Common myeloid progenitor, CD34-positive (primary cell): Measurements from ENCODE around the gene RAD23B.

Source experiments
- CTCF ChIA-PET: fragments of 350-600 bp; sonication (Branson Sonifier 250); formaldehyde crosslinking; loops from one replicate; lab custom pipeline; 2021; ENCODE audit warnings: antibody characterized with exemption; lab: Charles Lee
- POLR2A ChIA-PET: fragments of 350-600 bp; sonication (Branson Sonifier 250); formaldehyde crosslinking; loops from one replicate; lab custom pipeline; 2021; ENCODE audit warnings: antibody characterized with exemption; lab: Charles Lee
- DNase-seq, 3 donors: peaks; one replicate each; pipeline versions ENCODE4 v3.0.0 to v3.0.0-alpha.2; 2013
- H3K27ac ChIP-seq, 2 experiments: 1 replicate in 1 of 2; 2 replicates in 1 of 2; pipeline ENCODE4 v1.7.0; 2013; ENCODE audit warnings: inconsistent platforms in 2 of 2, low read length in 2 of 2, mild to moderate bottlenecking in 2 of 2, low read depth in 1 of 2, moderate library complexity in 1 of 2; ENCODE audit not compliant: severe bottlenecking in 2 of 2, insufficient read depth in 1 of 2, poor library complexity in 1 of 2
- H3K27me3 ChIP-seq, 5 experiments: replicated peaks in 2 of 5; 1 replicate in 3 of 5; 2 replicates in 2 of 5; pipeline versions ENCODE4 v1.6.1 to v1.7.0; 2013; ENCODE audit warnings: low read length in 4 of 5, mild to moderate bottlenecking in 2 of 5, moderate library complexity in 2 of 5, inconsistent platforms in 1 of 5; ENCODE audit not compliant: insufficient read depth in 5 of 5, control insufficient read depth in 4 of 5
- H3K36me3 ChIP-seq, 4 experiments: 1 replicate in 2 of 4; 2 replicates in 2 of 4; pipeline versions ENCODE4 v1.6.1 to v1.7.0; 2013; ENCODE audit warnings: low read length in 3 of 4, control low read depth in 1 of 4, mild to moderate bottlenecking in 1 of 4; ENCODE audit not compliant: control insufficient read depth in 4 of 4, insufficient read depth in 4 of 4
- H3K4me1 ChIP-seq, 4 experiments: 1 replicate in 3 of 4; 2 replicates in 1 of 4; pipeline versions ENCODE4 v1.6.1 to v1.7.1; 2013; ENCODE audit warnings: low read length in 3 of 4, mild to moderate bottlenecking in 3 of 4, control low read depth in 1 of 4, inconsistent platforms in 1 of 4, moderate library complexity in 1 of 4; ENCODE audit not compliant: control insufficient read depth in 4 of 4, insufficient read depth in 4 of 4; ENCODE audit errors: control extremely low read depth in 1 of 4
- H3K4me3 ChIP-seq, 7 experiments: 1 replicate in 4 of 7; 2 replicates in 3 of 7; pipeline versions ENCODE4 v1.5.1 to v1.7.0; 2013; ENCODE audit warnings: mild to moderate bottlenecking in 7 of 7, low read length in 6 of 7, moderate library complexity in 6 of 7, inconsistent platforms in 2 of 7, low read depth in 2 of 7, control low read depth in 1 of 7; ENCODE audit not compliant: insufficient read depth in 4 of 7, control insufficient read depth in 1 of 7; ENCODE audit errors: extremely low read depth in 1 of 7
- H3K9me3 ChIP-seq, 5 experiments: 1 replicate in 4 of 5; 2 replicates in 1 of 5; pipeline versions ENCODE4 v1.6.1 to v1.7.1; 2013; ENCODE audit warnings: low read length in 4 of 5, mild to moderate bottlenecking in 2 of 5, inconsistent platforms in 1 of 5, low read depth in 1 of 5, moderate library complexity in 1 of 5; ENCODE audit not compliant: control insufficient read depth in 4 of 5, insufficient read depth in 2 of 5; ENCODE audit errors: control extremely low read depth in 1 of 5
- WGBS: methylation state at CpG from one replicate; pipeline ENCODE4 v1.1.5; 2013; ENCODE audit not compliant: insufficient coverage; 5-methylcytosine and 5-hydroxymethylcytosine counted together

The RAD23B gene

GRCh38 chr9:107330420-107330819 is 47.3 kb downstream of the RAD23B start:
- CTCF ChIA-PET: no interaction called here
- POLR2A ChIA-PET: no interaction called here
- Histone ChIP-seq H3K27me3 (no peaks in the 10 kb centered on the region), H3K27ac (no peak overlapping the region), H3K9me3 (peaks cover 0 to 7% (median 0%) of the 10 kb centered on the region in 5 experiments), H3K4me1 (no peaks in the 10 kb centered on the region), H3K36me3 (peaks cover 21 to 70% (median 45%) of the 10 kb centered on the region in 4 experiments), H3K4me3 (no peak overlapping the region)
- no CpG with 5 or more reads among the region's 2 CpGs for WGBS
- DNase-seq: no peak

DNA sequence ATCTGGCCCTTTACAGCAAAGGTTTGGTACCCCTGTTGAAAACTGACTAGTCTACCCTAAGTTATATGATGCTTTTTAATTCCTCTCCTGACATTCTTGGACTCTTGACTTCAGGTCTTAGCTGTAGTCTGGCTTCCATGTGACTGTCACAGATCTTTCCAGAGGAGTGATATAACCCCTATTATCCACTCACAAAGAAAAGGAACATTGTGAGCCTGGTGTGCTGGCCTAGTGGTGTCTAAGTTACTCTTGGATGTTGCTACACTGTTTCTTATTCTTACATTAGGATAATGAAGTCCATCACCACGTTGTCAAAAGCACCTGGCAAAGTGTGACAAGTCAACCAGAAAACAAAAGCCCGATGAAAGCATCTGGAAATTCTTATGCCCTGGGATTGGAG is 49.8 kb downstream of the RAD23B start:
- ChIA-PET POLR2A (no interaction called here), CTCF (interaction anchor here (1.3 to 1.7 kb wide), 2 partner anchors 9 to 78 kb away, joined by 3 to 5 read pairs; no protein-coding TSS in a partner anchor)
- 100% methylated on average over 2 of the region's 2 CpGs for WGBS

DNA sequence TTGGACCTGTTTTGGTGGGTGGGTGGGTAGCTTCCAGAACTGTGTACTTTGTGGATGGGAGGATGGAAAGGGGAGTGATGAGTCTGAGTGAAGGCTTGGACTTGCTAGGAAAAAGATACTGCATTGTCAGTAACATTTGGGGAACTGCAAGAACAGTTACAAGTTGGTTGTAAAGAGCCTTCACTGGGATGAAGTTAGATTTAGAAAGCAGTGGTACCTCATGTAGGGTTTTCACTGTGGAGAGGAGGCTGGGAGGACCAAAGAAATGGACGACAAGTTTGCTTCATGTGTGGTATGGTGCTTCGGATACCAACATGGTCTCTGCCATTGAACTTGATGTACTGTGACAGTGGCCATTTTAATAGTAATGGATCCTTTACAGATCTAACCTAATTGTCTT is 50.3 kb downstream of the RAD23B start:
- H3K9me3 ChIP-seq: no peaks in the 10 kb centered on the region
- H3K36me3 ChIP-seq: peaks cover 14 to 65% (median 33%) of the 10 kb centered on the region in 4 experiments
- no peak overlapping the region for H3K4me3 ChIP-seq
- ChIA-PET POLR2A (no interaction called here), CTCF (interaction anchor here (1.3 to 2.0 kb wide), 5 partner anchors 9 to 94 kb away, joined by 3 to 9 read pairs (median 3); no protein-coding TSS in a partner anchor)
- H3K27me3 ChIP-seq: no peaks in the 10 kb centered on the region
- no peaks in the 10 kb centered on the region for H3K4me1 ChIP-seq
- H3K27ac ChIP-seq: no peak overlapping the region
- no peak for DNase-seq
- WGBS: no CpG with 5 or more reads among the region's 2 CpGs

More for the DNA sequence above, 49.8 kb downstream of the RAD23B start:
- Histone ChIP-seq H3K27me3 (no peaks in the 10 kb centered on the region), H3K4me1 (no peaks in the 10 kb centered on the region), H3K9me3 (no peaks in the 10 kb centered on the region), H3K4me3 (no peak overlapping the region), H3K27ac (no peak overlapping the region), H3K36me3 (peaks cover 14 to 69% (median 36%) of the 10 kb centered on the region in 4 experiments)
- no peak for DNase-seq

- Histone ChIP-seq H3K4me3 (no peak overlapping the region), H3K27me3 (no peaks in the 10 kb centered on the region), H3K4me1 (no peaks in the 10 kb centered on the region), H3K9me3 (no peaks in the 10 kb centered on the region), H3K36me3 (peaks cover 12 to 62% (median 32%) of the 10 kb centered on the region in 4 experiments), H3K27ac (no peak overlapping the region)
- POLR2A ChIA-PET: interaction anchor here (1.0 kb wide), 1 partner anchor 95 kb away, joined by 3 read pairs; no protein-coding TSS in a partner anchor
- CTCF ChIA-PET: interaction anchor here (1.4 to 2.0 kb wide), 6 partner anchors 8 to 95 kb away, joined by 3 to 9 read pairs (median 4); no protein-coding TSS in a partner anchor
- DNase-seq: no peak
- WGBS: 100% methylated on average over 3 of the region's 4 CpGs
Observed at GRCh38 chr9:107334103-107334776, 51.2 kb downstream of the RAD23B start.

GRCh38 chr9:107335331-107335730 is 52.3 kb downstream of the RAD23B start:
- H3K4me1 ChIP-seq: no peaks in the 10 kb centered on the region
- 100% methylated on average over 1 of the region's 3 CpGs for WGBS
- H3K36me3 ChIP-seq: peaks cover 12 to 53% (median 25%) of the 10 kb centered on the region in 4 experiments
- no peaks in the 10 kb centered on the region for H3K27me3 ChIP-seq
- H3K4me3 ChIP-seq: no peak overlapping the region
- no peak for DNase-seq
- POLR2A ChIA-PET: no interaction called here
- no peak overlapping the region for H3K27ac ChIP-seq
- CTCF ChIA-PET: interaction anchor here (1.4 to 2.0 kb wide), 4 partner anchors 9 to 96 kb away, joined by 3 to 9 read pairs (median 6); no protein-coding TSS in a partner anchor
- H3K9me3 ChIP-seq: no peaks in the 10 kb centered on the region

DNA sequence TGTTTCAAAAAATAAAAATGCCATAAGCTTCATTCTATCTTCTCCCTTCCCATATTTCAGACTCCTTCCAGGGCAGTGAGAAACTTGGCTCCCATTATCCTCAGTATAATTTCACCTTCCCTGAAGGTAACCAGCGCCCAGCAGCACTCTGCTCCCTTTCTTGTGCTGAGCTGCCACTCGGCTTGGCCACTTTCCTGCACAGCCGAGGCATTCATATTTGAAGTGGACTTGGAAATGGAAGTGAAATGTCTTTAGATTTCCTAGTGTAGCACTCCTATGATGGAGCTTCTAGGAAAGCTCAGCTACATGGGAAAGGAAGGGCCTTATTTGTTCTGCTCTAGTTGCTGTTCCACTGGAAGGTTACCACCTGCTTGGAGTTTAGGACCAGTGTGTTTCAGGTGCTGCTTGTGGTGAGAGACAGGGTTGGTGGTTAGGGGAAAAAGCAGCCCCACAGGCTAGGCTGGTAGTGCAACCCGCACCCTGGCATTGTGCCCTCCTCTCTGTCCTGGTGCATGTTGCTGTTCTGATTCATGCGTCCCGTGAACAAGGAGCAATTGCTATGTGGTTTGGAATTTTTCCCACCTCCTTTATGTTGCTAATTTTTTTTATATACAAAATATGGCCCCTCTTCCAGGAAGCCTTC is 53.8 kb downstream of the RAD23B start:
- ChIA-PET CTCF (interaction anchor here (0.8 to 2.2 kb wide), 4 partner anchors 9 to 112 kb away, joined by 3 to 6 read pairs (median 4); no protein-coding TSS in a partner anchor), POLR2A (no interaction called here)
- Histone ChIP-seq H3K36me3 (peaks cover 8 to 40% (median 17%) of the 10 kb centered on the region in 4 experiments), H3K9me3 (no peaks in the 10 kb centered on the region), H3K27ac (no peak overlapping the region), H3K4me3 (no peak overlapping the region), H3K27me3 (no peaks in the 10 kb centered on the region), H3K4me1 (peaks cover 0 to 2% (median 0%) of the 10 kb centered on the region in 4 experiments)
- no peak for DNase-seq
- 89% methylated on average over 5 of the region's 6 CpGs for WGBS
